Liver (tissue), 9 donors: ENCODE data around the gene TCEA2. TPM values are rescaled to one million over a fixed set of nuclear protein-coding genes. Genes with fewer than 3 reads are reported as not detected.

Source experiments
- DNase-seq: peaks from one replicate; pipeline ENCODE4 v3.0.0-alpha.2; 2017; ENCODE audit warnings: low spot score
- H3K27ac ChIP-seq, 2 donors: one replicate each; pipeline ENCODE4 v1.7.0; 2013; ENCODE audit warnings: inconsistent platforms in 2 of 2, low read length in 2 of 2, control low read depth in 1 of 2, low read depth in 1 of 2, mild to moderate bottlenecking in 1 of 2
- H3K27me3 ChIP-seq, 4 donors: one replicate each; pipeline versions ENCODE4 v1.6.1 to v1.7.0; 2013; ENCODE audit warnings: low read length in 3 of 4, inconsistent platforms in 1 of 4, mild to moderate bottlenecking in 1 of 4, moderate library complexity in 1 of 4; ENCODE audit not compliant: control insufficient read depth in 4 of 4, insufficient read depth in 4 of 4
- H3K36me3 ChIP-seq, 4 donors: one replicate each; pipeline versions ENCODE4 v1.6.1 to v1.7.0; 2013; ENCODE audit warnings: low read length in 3 of 4, mild to moderate bottlenecking in 3 of 4, low read depth in 1 of 4, moderate library complexity in 1 of 4; ENCODE audit not compliant: control insufficient read depth in 4 of 4, insufficient read depth in 3 of 4
- H3K4me1 ChIP-seq, 4 donors: one replicate each; pipeline versions ENCODE4 v1.6.1 to v1.7.0; 2013; ENCODE audit warnings: low read length in 3 of 4, mild to moderate bottlenecking in 3 of 4, moderate library complexity in 1 of 4; ENCODE audit not compliant: control insufficient read depth in 4 of 4, insufficient read depth in 4 of 4
- H3K4me3 ChIP-seq, 3 donors: one replicate each; pipeline versions ENCODE4 v1.6.1 to v1.7.0; 2013; ENCODE audit warnings: low read length in 3 of 3, control low read depth in 1 of 3, low read depth in 1 of 3, mild to moderate bottlenecking in 1 of 3
- H3K9ac ChIP-seq, 2 donors: one replicate each; pipeline ENCODE4 v1.7.0; 2013; ENCODE audit warnings: low read length in 2 of 2, mild to moderate bottlenecking in 2 of 2, moderate library complexity in 2 of 2, control low read depth in 1 of 2, low read depth in 1 of 2
- H3K9me3 ChIP-seq, 4 donors: one replicate each; pipeline versions ENCODE4 v1.6.1 to v1.7.0; 2013; ENCODE audit warnings: low read length in 3 of 4; ENCODE audit not compliant: control insufficient read depth in 4 of 4
- FOXA1 ChIP-seq: IDR thresholded peaks from 2 replicates; pipeline ENCODE4 v1.6.1; 2016; ENCODE audit warnings: antibody characterized with exemption
- NR2F2 ChIP-seq: IDR thresholded peaks from 2 replicates; pipeline ENCODE4 v1.6.1; 2016; ENCODE audit warnings: antibody characterized with exemption
- RAD21 ChIP-seq, 2 donors: IDR thresholded peaks; 2 replicates each; pipeline ENCODE4 v1.6.1; 2016; ENCODE audit warnings: antibody characterized with exemption in 2 of 2, mild to moderate bottlenecking in 2 of 2
- TAF1 ChIP-seq: conservative IDR thresholded peaks from 2 replicates; pipeline ENCODE4 v1.6.1; 2016; ENCODE audit warnings: antibody characterized with exemption, mild to moderate bottlenecking
- YY1 ChIP-seq: IDR thresholded peaks from 2 replicates; pipeline ENCODE4 v1.6.1; 2016; ENCODE audit warnings: antibody characterized with exemption, mild to moderate bottlenecking
- WGBS: extraction: QIAGEN DNeasy Blood & Tissue Kit; methylation state at CpG from one replicate; pipeline ENCODE4 v1.1.7; 2013; 5-methylcytosine and 5-hydroxymethylcytosine counted together
- polyA plus RNA-seq, 2 donors: library from polyadenylated mRNA; stranded (reverse) in 1 of 2; unstranded in 1 of 2; fragments of 200-250 nt in 1 of 2; fragments of >200 nt in 1 of 2; fragmentation: Nextera tagmentation in 1 of 2; extraction: Ambion mirVana in 1 of 2; gene quantifications; one replicate each; pipeline versions ENCODE4 v1.2.1 to v1.2.3, GENCODE V29; 2013 to 2015
- total RNA-seq, 2 donors: library from RNA; depleted of rRNA; stranded (reverse); fragments of >200 nt; gene quantifications; one replicate each; pipeline ENCODE4 v1.2.3, GENCODE V29; 2014
- TF ChIP-seq, protein P1 (sequence below): IDR thresholded peaks from 2 replicates; pipeline ENCODE4 v1.6.1; 2016; ENCODE audit warnings: antibody characterized with exemption
- TF ChIP-seq, protein P2 (sequence below): fragments of 150-350 bp; IDR thresholded peaks from 2 replicates; pipeline ENCODE4 v1.5.1; 2017; ENCODE audit warnings: improper control_type of control experiment, low read depth, low read length; ENCODE audit not compliant: missing input control
- donor health status: healthy.
- donor health status: healthy.
- donor health status: healthy.
- donor health status: healthy.
- donor health status: healthy.

TCEA2 gene
- total and polyA plus RNA-seq, 4 donors: 4.6 to 22.6 (median 11.8) TPM

DNA sequence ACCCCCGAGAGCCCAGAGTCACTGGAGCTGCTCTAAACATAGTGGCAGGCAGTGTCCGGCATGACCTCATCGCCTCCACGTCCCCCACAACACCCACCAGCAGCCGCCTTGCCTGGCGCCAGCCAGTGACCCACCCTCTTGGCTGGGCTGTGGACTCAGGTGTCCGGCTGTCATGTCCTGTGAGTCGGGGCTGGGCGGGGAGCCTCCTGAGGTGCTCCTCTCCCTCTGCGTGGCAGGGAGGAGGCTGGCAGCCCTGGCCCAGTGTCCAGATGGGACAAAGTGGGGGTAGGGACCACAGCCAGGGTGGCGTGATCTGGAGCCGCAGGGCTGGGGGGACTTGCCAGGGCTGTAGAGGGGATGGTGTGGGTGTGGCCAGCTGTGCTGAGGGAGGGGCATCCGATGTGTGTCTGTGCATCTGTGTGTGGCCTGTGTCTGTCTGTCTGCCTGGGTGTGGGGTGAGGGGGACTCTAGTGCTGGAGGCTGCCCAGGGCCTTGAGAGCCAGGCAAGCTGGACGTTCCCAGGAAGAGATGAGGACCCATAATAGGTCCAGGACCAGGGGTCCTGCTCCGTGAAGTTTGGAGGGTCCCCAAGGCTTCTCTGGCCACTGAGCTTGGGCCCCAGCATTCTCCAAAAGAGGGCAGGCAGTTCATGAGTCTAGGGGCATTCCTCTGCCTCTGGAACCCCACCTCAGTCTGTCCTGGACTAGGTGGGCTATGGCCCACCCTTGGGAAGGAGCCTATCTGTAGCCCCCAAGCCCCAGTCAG, 11.3 kb upstream of the TCEA2 start:
- no peaks in the 10 kb centered on the region for H3K9me3 ChIP-seq
- DNase-seq: no peak
- WGBS: 62% methylated on average over 15 of the region's 15 CpGs
- H3K27me3 ChIP-seq: peaks cover 0 to 11% (median 3%) of the 10 kb centered on the region in 4 donors
- no peak for TF ChIP-seq FOXA1
- H3K36me3 ChIP-seq: no peaks in the 10 kb centered on the region
- H3K9ac ChIP-seq: no peak overlapping the region
- no peak overlapping the region for H3K4me3 ChIP-seq
- peak overlapping the region; percentile 38 to 54 for H3K27ac ChIP-seq
- peaks cover 0 to 11% (median 2%) of the 10 kb centered on the region in 4 donors for H3K4me1 ChIP-seq

DNA sequence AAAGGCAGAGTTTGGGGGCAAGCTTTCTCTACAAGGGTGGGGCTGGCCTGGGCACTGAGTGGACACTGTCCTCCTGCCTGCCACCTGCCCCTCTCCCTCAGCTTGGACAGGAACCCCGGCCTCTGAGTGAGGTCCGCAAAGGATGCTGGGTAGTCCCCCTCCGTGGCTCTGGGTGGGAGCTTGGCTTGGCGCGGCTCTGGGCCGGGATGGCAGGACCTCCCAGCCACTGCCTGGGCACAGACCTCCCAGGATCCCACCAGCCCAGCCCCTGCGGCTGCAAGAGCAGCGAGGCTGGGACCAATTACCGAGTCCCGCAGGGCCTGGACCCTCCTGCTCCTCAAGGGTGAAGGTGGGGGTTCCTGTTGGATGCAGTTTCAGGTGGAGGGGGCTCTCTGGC, 10.7 kb upstream of the TCEA2 start:
- Histone ChIP-seq H3K9me3 (no peaks in the 10 kb centered on the region), H3K9ac (no peak overlapping the region), H3K36me3 (no peaks in the 10 kb centered on the region), H3K4me1 (peaks cover 0 to 14% (median 2%) of the 10 kb centered on the region in 4 donors), H3K27me3 (peaks cover 0 to 11% (median 1%) of the 10 kb centered on the region in 4 donors), H3K4me3 (no peak overlapping the region), H3K27ac (peak overlapping the region; percentile 9 to 54)
- TF ChIP-seq FOXA1: no peak
- WGBS: 86% methylated on average over 10 of the region's 10 CpGs
- no peak for DNase-seq

DNA sequence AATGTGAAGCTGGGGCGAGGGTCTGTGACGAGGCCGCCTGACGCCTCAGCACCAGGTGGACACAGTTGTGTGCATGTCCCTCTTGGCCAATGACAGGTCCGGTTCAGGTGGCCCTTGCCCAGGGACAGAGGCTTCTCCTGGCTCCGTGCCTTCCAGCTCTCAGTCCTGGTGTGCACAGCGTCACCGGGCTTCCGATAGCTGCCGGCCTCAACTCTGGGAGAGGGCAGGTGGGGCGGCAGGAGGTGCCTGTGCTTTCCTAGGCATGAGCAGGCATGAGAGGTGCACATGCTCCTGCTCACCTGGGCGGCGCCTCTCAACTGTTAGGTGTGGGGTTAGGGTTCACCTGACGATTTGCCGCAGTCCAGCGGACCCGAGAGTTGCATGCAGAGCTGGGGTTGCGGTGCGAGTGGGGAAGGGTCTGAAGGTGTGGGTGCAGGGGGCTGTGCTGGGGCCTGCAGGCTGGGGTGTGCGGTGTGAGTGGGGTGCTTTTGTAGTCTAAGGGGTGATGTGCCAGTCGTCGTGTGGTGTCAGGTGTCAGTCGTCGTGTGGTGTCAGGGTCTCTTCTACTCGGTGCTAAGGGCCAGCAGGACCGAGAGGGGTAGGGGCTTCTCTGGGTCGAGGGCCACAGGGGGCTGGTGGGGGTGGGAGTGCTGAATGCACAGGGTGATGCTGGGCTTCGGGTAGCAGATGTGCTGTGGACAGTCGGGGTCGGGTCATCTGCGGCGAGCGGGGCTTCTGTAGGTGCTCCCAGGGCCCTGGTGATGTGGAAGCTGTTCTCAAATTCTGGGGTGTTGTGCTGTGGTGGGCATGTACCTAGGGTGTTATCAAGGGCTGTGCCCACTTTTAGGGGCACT, 9.8 kb upstream of the TCEA2 start:
- H3K4me3 ChIP-seq: no peak overlapping the region
- TF ChIP-seq TAF1 (no peak), NR2F2 (no peak), FOXA1 (no peak)
- TF ChIP-seq, protein P1, sequence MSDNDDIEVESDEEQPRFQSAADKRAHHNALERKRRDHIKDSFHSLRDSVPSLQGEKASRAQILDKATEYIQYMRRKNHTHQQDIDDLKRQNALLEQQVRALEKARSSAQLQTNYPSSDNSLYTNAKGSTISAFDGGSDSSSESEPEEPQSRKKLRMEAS: no peak
- H3K36me3 ChIP-seq: no peaks in the 10 kb centered on the region
- H3K9me3 ChIP-seq: no peaks in the 10 kb centered on the region
- H3K4me1 ChIP-seq: peaks cover 3 to 19% (median 5%) of the 10 kb centered on the region in 4 donors
- H3K27ac ChIP-seq: peak overlapping the region; percentile 16 to 47
- no peak for DNase-seq
- H3K9ac ChIP-seq: no peak overlapping the region
- WGBS: 73% methylated on average over 33 of the region's 33 CpGs
- peaks cover 0 to 11% (median 1%) of the 10 kb centered on the region in 4 donors for H3K27me3 ChIP-seq

DNA sequence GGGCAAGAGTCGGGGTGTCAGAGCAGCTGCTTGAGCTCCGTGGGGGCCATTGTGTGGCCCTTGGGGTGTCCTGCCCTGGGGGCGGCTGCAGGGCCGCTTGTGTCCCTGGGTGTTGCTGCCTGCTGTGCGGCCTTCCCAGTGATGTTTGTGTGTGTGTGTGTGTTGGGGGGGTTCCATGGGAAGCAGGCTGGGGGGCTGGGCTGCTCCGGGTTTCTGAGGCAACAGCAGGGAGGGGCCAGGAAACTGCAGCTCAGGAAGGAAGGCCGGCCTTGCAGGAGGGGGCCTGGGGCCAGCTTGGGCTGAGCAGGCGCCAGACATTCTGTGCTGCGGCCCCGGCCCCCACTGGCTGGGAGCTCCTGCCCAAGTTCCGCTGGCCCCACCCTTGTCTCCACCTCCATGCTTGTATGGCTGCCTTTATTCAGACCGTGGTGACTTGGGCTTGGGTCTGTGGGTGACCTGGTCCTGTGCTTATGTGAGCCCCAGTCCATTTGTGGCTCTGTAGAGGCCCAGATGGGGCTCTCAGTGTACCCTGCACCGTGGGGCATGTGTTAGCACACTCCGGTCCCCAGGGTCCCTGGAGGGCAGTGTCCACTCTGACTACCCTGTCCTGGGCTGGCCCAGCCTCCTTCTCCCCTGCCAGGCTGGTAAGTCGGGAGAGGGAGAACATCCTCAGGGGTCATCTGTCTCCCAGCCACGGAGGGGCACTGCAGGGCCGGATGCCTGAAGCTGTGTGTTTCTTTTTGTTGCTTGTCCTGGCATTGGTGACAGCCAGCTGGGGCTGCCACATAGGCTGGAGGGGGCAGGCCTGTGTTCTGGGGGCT, 8.9 kb upstream of the TCEA2 start:
- no peak overlapping the region for H3K4me3 ChIP-seq
- peaks cover 0 to 6% (median 1%) of the 10 kb centered on the region in 4 donors for H3K27me3 ChIP-seq
- no peak overlapping the region for H3K9ac ChIP-seq
- 42% methylated on average over 17 of the region's 17 CpGs for WGBS
- H3K36me3 ChIP-seq: no peaks in the 10 kb centered on the region
- no peaks in the 10 kb centered on the region for H3K9me3 ChIP-seq
- peaks cover 0 to 17% (median 7%) of the 10 kb centered on the region in 4 donors for H3K4me1 ChIP-seq
- no peak for TF ChIP-seq YY1
- TF ChIP-seq, protein P2, sequence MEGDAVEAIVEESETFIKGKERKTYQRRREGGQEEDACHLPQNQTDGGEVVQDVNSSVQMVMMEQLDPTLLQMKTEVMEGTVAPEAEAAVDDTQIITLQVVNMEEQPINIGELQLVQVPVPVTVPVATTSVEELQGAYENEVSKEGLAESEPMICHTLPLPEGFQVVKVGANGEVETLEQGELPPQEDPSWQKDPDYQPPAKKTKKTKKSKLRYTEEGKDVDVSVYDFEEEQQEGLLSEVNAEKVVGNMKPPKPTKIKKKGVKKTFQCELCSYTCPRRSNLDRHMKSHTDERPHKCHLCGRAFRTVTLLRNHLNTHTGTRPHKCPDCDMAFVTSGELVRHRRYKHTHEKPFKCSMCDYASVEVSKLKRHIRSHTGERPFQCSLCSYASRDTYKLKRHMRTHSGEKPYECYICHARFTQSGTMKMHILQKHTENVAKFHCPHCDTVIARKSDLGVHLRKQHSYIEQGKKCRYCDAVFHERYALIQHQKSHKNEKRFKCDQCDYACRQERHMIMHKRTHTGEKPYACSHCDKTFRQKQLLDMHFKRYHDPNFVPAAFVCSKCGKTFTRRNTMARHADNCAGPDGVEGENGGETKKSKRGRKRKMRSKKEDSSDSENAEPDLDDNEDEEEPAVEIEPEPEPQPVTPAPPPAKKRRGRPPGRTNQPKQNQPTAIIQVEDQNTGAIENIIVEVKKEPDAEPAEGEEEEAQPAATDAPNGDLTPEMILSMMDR: peak; percentile 19
- peak; percentile 8 to 9 for TF ChIP-seq RAD21 (IDR thresholded peaks at IDR 0.05)
- no peak for DNase-seq
- peak overlapping the region; percentile 16 to 47 for H3K27ac ChIP-seq
